ENCODE data around the gene HNRNPUL2.
A peak's percentile ranks its signal among the peaks of the same experiment; 100 is the strongest.
"Not testable (repeated sequence)": the region's sequence is repeated elsewhere in the genome, so short reads cannot be mapped to it uniquely, and the experiment has no call there.

The HNRNPUL2 gene

DNA sequence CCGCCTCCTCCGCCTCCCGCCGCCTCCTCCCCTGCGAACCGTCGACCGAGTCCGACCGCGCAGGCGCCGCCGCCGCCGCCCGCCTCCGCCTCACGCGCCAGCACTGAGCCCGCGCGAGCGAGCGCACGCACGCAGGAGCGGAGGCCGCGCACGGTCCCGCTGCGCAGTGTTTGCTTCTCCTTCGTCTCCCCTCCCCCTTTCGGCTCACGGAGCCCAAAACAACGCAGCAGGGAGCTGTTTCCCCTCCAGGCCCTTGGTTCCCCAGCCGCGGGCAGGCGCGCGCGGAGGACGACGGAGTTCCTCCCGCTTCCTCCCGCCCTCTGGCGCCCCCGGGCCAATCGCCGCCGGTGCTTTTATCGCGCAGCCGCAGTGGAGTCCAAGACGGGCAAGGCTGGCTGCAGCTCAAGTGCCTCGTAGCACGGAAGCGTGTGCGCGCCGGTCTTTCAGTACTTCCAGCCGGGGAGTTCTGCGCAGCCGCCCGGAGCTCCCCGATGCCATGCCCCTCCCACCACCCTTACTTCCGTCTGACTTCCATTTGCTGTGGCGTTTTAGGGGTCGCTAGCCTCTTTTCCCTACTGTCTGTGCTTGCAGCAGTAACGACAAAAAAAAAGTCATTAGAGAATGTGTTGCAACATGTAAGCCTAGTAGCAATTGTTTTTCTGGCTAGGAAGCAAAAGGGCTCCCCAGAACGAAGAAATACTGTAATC, at the start of gene HNRNPUL2:
Gene HNRNPUL2 (minus strand): TSS at position 293 of the 707 bp plus-strand sequence. CDS start 301 bp downstream, outside the sequence.
- DNase-seq (ENCODE audit: low spot score) = peak; percentile 99

- DNase-seq (ENCODE audit: low spot score) = no peak
Measured at GRCh38 chr11:62775646-62776045, 48.4 kb upstream of the HNRNPUL2 start.

GRCh38 chr11:62774407-62774806, 47.1 kb upstream of the HNRNPUL2 start:
- no peak for DNase-seq (ENCODE audit: low spot score)

- peak; percentile 91 for DNase-seq (ENCODE audit: low spot score)
Measured at GRCh38 chr11:62771144-62772021, 44.1 kb upstream of the HNRNPUL2 start, which contains the start of gene TAF6L. TAF6L (plus strand) TSS chr11:62771396; CDS start chr11:62775784, 4,388 bp downstream.

GRCh38 chr11:62770778-62771143, 43.5 kb upstream of the HNRNPUL2 start:
- no peak for DNase-seq (ENCODE audit: low spot score)

GRCh38 chr11:62760867-62761227, 33.6 kb upstream of the HNRNPUL2 start:
- DNase-seq (ENCODE audit: low spot score) = not testable (repeated sequence)

DNA sequence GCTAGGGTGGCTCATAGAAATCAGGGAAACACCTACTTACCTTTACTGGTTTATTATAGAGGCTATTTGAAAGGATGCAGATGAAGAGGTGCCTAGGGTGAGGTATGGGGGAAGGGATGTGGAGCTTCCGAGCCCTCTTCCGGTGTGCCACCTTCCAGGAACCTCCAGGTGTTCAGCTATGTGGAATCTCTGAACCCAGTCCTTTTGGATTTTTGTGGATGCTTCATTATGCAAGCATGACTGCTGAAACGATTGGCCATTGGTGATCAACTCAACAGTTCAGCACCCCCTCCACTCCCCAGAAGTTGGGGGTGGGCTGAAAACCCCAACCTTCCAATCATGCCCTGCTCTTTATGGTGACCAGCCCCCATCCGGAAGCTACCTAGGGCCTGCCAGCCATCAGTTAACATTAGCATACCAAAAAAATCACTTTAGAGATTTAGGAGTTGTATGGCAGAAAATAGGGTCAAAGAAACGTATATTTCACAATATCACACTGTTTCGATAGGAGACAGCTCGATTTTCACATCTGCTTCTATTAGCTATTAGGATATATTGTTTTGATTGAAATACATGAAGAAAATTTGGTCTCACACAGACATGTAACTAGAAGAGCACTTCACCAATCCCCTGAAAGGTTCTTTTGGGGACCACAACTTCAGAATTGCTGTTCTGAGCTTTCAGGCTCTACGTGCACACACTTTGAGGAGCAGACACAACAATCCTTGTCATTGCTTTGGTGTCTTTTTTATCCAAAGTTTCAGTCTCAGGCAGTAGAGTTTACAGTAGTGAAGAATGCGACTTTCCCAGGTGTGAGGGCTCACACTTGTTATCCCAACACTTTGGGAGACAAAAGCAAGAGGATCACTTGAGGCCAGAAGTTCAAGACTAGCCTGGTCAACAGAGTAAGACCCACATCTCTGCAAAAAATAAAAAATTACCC, 30.9 kb upstream of the HNRNPUL2 start:
- no peak for DNase-seq (ENCODE audit: low spot score)

GRCh38 chr11:62755086-62755615, 27.9 kb upstream of the HNRNPUL2 start:
- DNase-seq (ENCODE audit: low spot score) = no peak

DNA sequence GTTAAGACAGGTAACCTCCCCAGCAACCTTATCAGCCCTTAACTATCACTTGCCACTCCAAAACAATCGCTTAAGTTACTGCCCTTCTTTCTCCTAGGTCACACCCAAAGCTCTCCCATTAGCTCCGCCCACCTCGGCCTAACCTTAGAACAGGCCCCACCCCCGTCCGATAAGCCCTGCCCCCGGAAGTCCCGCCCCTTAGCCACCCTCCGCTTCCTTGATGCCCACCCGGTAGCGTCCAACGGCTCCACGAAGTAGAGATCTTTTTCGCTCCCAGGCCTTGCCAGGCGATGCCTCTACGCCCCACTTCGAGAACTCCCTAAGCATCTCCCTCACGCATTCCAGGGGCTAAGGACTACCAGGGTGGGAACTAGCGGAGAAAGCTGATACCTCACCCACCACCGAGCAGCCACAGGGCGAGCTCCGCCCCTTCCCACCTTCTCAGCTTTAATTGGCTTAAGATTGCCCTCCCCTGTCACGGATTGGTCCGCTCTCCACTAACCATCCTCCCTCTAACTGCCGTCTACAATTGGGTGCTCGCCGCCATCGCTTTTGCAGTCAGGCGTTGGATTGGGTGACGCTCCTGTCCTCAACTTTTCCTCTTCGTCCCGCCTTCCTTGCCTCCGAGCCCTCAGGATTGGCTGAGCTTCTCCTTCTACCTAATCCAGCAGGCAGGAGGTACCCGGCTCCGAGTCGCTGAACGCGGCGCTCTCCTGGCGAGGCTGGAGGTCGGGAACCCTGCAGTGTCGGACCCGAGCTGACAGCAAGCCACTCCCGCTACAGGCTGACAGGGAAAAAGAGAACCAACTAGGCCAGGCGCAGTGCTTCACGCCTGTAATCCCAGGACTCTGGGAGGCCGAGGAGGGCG, 26.7 kb upstream of the HNRNPUL2 start, which contains the start of gene ZBTB3:
Gene ZBTB3 (minus strand): TSS at position 425 of the 868 bp plus-strand sequence. CDS start 496 bp downstream, outside the sequence.
- DNase-seq (ENCODE audit: low spot score) = peak; percentile 99

- no peak for DNase-seq (ENCODE audit: low spot score)
Measured at GRCh38 chr11:62752994-62753735, 25.9 kb upstream of the HNRNPUL2 start.

DNA sequence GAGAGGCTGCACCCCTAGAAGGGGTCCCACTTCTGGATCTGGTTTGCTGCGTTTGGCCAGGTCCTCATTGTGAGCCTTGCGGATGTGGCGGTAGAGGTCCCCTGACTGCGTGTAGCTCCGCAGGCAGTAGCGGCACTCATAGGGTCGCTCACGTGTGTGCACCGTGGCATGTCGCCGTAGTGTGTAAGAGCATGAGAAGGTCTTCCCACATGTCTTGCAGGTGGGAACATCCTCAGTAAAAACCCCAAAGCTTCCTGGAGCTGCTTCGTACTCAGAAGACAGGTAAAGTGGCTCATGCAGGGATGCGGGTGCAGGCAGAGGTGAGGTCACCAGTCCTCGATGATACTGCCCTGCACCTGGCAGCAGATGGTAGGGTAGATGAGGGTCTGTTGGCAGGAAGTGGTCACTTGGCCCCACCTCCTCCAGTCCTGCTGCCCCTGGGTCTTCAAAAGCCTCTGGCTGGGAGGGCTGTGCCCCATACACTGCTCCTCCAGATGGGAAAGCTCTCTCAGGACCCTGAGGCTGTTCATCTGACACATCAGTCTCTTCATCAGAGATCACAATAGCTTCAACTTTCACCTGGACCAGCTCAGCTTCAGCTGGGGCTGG, 25.0 kb upstream of the HNRNPUL2 start:
- DNase-seq (ENCODE audit: low spot score) = no peak

GRCh38 chr11:62749931-62750330, 22.7 kb upstream of the HNRNPUL2 start:
- not testable (repeated sequence) for DNase-seq (ENCODE audit: low spot score)

DNA sequence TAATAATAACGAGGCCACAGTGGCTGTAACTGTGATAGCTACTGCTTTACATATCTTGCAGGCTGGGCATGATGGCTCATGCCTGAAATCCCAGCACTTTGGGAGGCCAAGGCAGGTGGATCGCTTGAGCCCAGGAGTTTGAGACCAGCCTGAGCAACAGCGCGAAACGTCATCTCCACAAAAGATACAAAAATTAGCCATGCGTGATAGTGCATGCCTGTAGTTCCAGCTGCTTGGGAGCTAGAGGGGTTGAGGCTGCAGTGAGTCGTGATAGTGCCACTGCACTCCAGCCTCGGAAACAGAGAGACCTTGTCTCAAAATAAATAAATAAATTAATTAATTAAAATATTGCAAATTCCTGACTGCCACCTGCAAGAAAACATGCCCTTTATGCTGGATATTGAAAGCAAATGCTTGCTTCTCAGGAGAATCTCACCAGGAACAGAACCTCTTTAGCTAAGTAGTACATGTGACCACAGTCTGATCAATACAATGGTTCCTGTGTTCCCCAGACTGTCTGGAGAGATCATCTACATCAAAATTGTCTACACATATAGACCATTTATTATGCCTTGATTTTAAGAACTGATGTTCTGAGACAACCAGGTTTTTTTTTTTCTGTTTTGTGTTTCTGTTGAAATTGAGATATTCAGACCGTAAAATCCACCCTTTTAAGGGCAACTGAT, 20.4 kb upstream of the HNRNPUL2 start:
- no peak for DNase-seq (ENCODE audit: low spot score)

- no peak for DNase-seq (ENCODE audit: low spot score)
Measured at GRCh38 chr11:62737196-62737595, 9.9 kb upstream of the HNRNPUL2 start.

- DNase-seq (ENCODE audit: low spot score) = peak; percentile 62
Measured at GRCh38 chr11:62732830-62733229, 5.6 kb upstream of the HNRNPUL2 start.

DNA sequence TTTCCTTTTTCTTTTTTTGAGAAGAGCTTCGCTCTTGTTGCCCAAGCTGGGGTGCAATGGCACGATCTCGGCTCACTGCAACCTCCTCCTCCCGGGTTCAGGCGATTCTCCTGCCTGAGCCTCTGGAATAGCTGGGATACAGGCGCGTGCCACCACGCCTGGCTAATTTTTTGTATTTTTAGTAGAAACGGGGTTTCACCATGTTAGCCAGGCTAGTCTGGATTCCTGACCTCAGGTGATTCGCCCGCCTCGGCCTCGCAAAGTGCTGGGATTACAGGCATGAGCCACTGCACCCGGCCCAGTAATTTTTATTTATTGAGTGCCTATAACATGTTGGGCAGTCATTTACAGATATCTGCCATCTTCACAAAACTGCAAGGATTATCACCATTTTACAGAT, 2.8 kb upstream of the HNRNPUL2 start:
- DNase-seq (ENCODE audit: low spot score) = not testable (repeated sequence)

- peak; percentile 91 for DNase-seq (ENCODE audit: low spot score)
Measured at GRCh38 chr11:62728171-62728988, 1.1 kb upstream of the HNRNPUL2 start, which contains the start of gene TTC9C. TTC9C (plus strand) TSS chr11:62728486; CDS start chr11:62728849, 363 bp downstream.

DNA sequence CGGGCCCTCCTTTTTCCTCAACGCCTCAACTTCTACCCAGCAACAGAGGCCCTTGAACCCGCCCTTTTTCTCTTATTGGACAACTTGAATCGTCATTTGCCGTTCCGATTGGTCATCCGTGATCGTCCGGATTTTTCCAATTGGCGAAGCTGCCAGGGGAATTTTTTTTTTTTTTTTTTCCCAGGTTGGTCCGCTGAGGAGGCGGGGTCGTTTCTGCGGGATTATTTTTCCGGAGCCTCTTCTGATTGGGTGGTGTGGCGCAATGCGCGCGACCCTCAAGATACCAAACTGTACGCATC, 564 bp upstream of the HNRNPUL2 start:
- peak; percentile 98 for DNase-seq (ENCODE audit: low spot score)

All from NAMALWA (cell line).